MM.1S (cell line): ENCODE data around the gene TFDP1.

Experiments used
- DNase-seq: peaks from one replicate; pipeline ENCODE4 v3.0.0-alpha.2; 2015
- H2AFZ ChIP-seq: fragments of 300-600 bp; sonication (generic); 2 replicates; pipeline ENCODE4 v1.6.0; 2016; ENCODE audit warnings: antibody characterized with exemption, low read length
- H3F3A ChIP-seq: fragments of 300-600 bp; sonication (generic); 2 replicates; pipeline ENCODE4 v1.6.1; 2016; ENCODE audit warnings: mild to moderate bottlenecking, antibody characterized with exemption, low read length, moderate library complexity, mixed read lengths; ENCODE audit not compliant: insufficient read depth
- H3K27ac ChIP-seq: fragments of 300-600 bp; sonication (generic); 2 replicates; pipeline ENCODE4 v1.5.1; 2016; ENCODE audit warnings: mild to moderate bottlenecking, low read length
- H3K27me3 ChIP-seq: fragments of 300-600 bp; sonication (generic); replicated peaks from 2 replicates; pipeline ENCODE4 v1.6.0; 2016; ENCODE audit warnings: low read length; ENCODE audit not compliant: insufficient read depth
- H3K36me3 ChIP-seq: fragments of 300-600 bp; sonication (generic); replicated peaks from 2 replicates; pipeline ENCODE4 v1.6.1; 2016; ENCODE audit warnings: mild to moderate bottlenecking, low read length, mixed read lengths; ENCODE audit not compliant: insufficient read depth
- H3K4me1 ChIP-seq: fragments of 300-600 bp; sonication (generic); 2 replicates; pipeline ENCODE4 v1.6.1; 2016; ENCODE audit warnings: low read length, mixed read lengths
- H3K4me2 ChIP-seq: fragments of 300-600 bp; sonication (generic); 2 replicates; pipeline ENCODE4 v1.6.0; 2016; ENCODE audit warnings: low read depth, low read length
- H3K4me3 ChIP-seq: fragments of 300-600 bp; sonication (generic); 2 replicates; pipeline ENCODE4 v1.5.1; 2016; ENCODE audit warnings: low read length, mixed read lengths
- H3K79me2 ChIP-seq: fragments of 300-600 bp; sonication (generic); 2 replicates; pipeline ENCODE4 v1.6.1; 2016; ENCODE audit warnings: mixed run types, low read length, mixed read lengths
- H3K9ac ChIP-seq: fragments of 300-600 bp; sonication (generic); 2 replicates; pipeline ENCODE4 v1.6.1; 2016; ENCODE audit warnings: low read length, mixed read lengths
- H3K9me2 ChIP-seq: fragments of 300-600 bp; sonication (generic); replicated peaks from 2 replicates; pipeline ENCODE4 v1.6.1; 2016; ENCODE audit warnings: mild to moderate bottlenecking, low read length, mixed read lengths; ENCODE audit not compliant: insufficient read depth
- H3K9me3 ChIP-seq: fragments of 300-600 bp; sonication (generic); replicated peaks from 2 replicates; pipeline ENCODE4 v1.6.1; 2016; ENCODE audit warnings: mild to moderate bottlenecking, low read length, mixed read lengths; ENCODE audit not compliant: insufficient read depth
- H4K20me1 ChIP-seq: fragments of 300-600 bp; sonication (generic); 2 replicates; pipeline ENCODE4 v1.6.1; 2016; ENCODE audit warnings: mild to moderate bottlenecking, low read length, moderate library complexity, mixed read lengths; ENCODE audit not compliant: insufficient read depth
- CTCF ChIP-seq: fragments of 300-600 bp; sonication (generic); IDR thresholded peaks from 2 replicates; pipeline ENCODE4 v1.5.1; 2016; ENCODE audit warnings: antibody characterized with exemption, low read length, mixed read lengths
- EZH2 ChIP-seq: fragments of 300-600 bp; sonication (generic); optimal IDR thresholded peaks from 2 replicates; pipeline ENCODE3; 2017; ENCODE audit warnings: low read depth, mild to moderate bottlenecking, antibody characterized with exemption, low read length, mixed read lengths
- EZH2phosphoT487 ChIP-seq: fragments of 300-600 bp; sonication (generic); IDR thresholded peaks from 2 replicates; pipeline ENCODE4 v1.6.1; 2018; ENCODE audit warnings: antibody characterized with exemption, low read length

The TFDP1 gene

GRCh38 chr13:113616991-113617749 is 32.6 kb downstream of the TFDP1 start:
- Histone ChIP-seq H3F3A (no peaks in the 10 kb centered on the region), H3K4me2 (no peak overlapping the region), H3K27ac (no peak overlapping the region), H4K20me1 (peaks cover 4% of the 10 kb centered on the region), H3K9ac (no peak overlapping the region), H3K36me3 (no peaks in the 10 kb centered on the region; the same call in 1 of the 2 replicates), H3K27me3 (no peaks in the 10 kb centered on the region), H3K9me2 (no peaks in the 10 kb centered on the region), H3K4me1 (no peaks in the 10 kb centered on the region), H2AFZ (no peak overlapping the region), H3K79me2 (peaks cover 92% of the 10 kb centered on the region), H3K4me3 (no peak overlapping the region), H3K9me3 (no peaks in the 10 kb centered on the region)
- TF ChIP-seq EZH2 (no peak), EZH2phosphoT487 (no peak), CTCF (no peak)
- no peak for DNase-seq

- no peaks in the 10 kb centered on the region for H3K27me3 ChIP-seq
- H3K79me2 ChIP-seq: peaks cover 92% of the 10 kb centered on the region
These were observed 33.4 kb downstream of the TFDP1 start for GRCh38 chr13:113617961-113618360.

GRCh38 chr13:113618455-113618854 is 33.9 kb downstream of the TFDP1 start:
- H4K20me1 ChIP-seq: peaks cover 4% of the 10 kb centered on the region

More at GRCh38 chr13:113617961-113618360, 33.4 kb downstream of the TFDP1 start:
- H3K9me2 ChIP-seq: no peaks in the 10 kb centered on the region
- H3K4me3 ChIP-seq: no peak overlapping the region
- no peaks in the 10 kb centered on the region for H3F3A ChIP-seq
- no peaks in the 10 kb centered on the region for H3K9me3 ChIP-seq
- peaks cover 4% of the 10 kb centered on the region for H4K20me1 ChIP-seq
- no peaks in the 10 kb centered on the region for H3K4me1 ChIP-seq
- H3K27ac ChIP-seq: no peak overlapping the region
- no peak overlapping the region for H3K9ac ChIP-seq
- peaks cover 3% of the 10 kb centered on the region; the same call in 1 of the 2 replicates for H3K36me3 ChIP-seq
- H3K4me2 ChIP-seq: no peak overlapping the region
- TF ChIP-seq EZH2: no peak
- no peak for TF ChIP-seq CTCF
- no peak for TF ChIP-seq EZH2phosphoT487
- DNase-seq: no peak
- H2AFZ ChIP-seq: no peak overlapping the region

More at GRCh38 chr13:113618455-113618854, 33.9 kb downstream of the TFDP1 start:
- DNase-seq: no peak
- H3K9me3 ChIP-seq: no peaks in the 10 kb centered on the region
- H3K4me1 ChIP-seq: no peaks in the 10 kb centered on the region
- TF ChIP-seq EZH2: no peak
- no peak for TF ChIP-seq EZH2phosphoT487
- TF ChIP-seq CTCF: no peak
- H3K4me3 ChIP-seq: no peak overlapping the region
- H3K27me3 ChIP-seq: no peaks in the 10 kb centered on the region
- H3F3A ChIP-seq: no peaks in the 10 kb centered on the region
- peaks cover 5% of the 10 kb centered on the region for H3K36me3 ChIP-seq
- H3K4me2 ChIP-seq: no peak overlapping the region
- peaks cover 92% of the 10 kb centered on the region for H3K79me2 ChIP-seq
- no peak overlapping the region for H2AFZ ChIP-seq
- H3K9me2 ChIP-seq: no peaks in the 10 kb centered on the region
- H3K9ac ChIP-seq: no peak overlapping the region
- no peak overlapping the region for H3K27ac ChIP-seq
